ENCODE data around the gene LOXL1. TPM values are rescaled to one million over a fixed set of nuclear protein-coding genes. Genes with fewer than 3 reads are reported as not detected.

Gene LOXL1
- total RNA-seq, 6 experiments from 2014 or later: 235 to 309 (median 288) TPM

DNA sequence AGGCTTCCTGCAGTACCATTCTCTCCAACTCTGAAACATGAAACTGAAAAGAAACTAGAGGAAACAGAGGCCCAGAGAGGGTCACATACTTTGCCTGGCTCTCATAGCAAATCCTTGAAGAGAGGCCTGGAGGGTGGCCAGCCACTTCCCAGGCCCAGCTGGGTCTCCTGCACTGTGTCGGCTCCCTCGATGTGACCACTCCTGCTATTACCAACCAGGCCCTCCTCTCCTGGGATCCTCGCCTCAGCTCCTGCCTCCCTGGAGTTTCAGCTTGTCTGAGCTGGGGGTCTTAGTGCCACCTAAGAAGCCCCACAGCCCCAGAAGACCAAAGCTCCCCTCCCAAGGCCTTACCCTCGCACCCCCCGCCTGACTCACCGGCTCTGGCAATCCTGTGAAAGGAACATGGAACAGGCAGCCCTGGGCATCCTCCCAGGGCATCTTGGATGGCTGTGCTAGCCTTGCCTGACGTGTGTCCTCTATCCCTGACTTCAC is 4.6 kb downstream of the LOXL1 start:
- peak; percentile 87 for DNase-seq
- peaks cover 3% of the 10 kb centered on the region for H3K27me3 Mint-ChIP-seq (ENCODE audit: insufficient read depth)
- peaks cover 83% of the 10 kb centered on the region for H3K4me1 Mint-ChIP-seq (ENCODE audit: low read depth)
- H3K27ac Mint-ChIP-seq: peak overlapping the region; percentile 99
- H3K9me3 Mint-ChIP-seq: no peaks in the 10 kb centered on the region
- TF ChIP-seq, protein P1, sequence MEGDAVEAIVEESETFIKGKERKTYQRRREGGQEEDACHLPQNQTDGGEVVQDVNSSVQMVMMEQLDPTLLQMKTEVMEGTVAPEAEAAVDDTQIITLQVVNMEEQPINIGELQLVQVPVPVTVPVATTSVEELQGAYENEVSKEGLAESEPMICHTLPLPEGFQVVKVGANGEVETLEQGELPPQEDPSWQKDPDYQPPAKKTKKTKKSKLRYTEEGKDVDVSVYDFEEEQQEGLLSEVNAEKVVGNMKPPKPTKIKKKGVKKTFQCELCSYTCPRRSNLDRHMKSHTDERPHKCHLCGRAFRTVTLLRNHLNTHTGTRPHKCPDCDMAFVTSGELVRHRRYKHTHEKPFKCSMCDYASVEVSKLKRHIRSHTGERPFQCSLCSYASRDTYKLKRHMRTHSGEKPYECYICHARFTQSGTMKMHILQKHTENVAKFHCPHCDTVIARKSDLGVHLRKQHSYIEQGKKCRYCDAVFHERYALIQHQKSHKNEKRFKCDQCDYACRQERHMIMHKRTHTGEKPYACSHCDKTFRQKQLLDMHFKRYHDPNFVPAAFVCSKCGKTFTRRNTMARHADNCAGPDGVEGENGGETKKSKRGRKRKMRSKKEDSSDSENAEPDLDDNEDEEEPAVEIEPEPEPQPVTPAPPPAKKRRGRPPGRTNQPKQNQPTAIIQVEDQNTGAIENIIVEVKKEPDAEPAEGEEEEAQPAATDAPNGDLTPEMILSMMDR (IDR thresholded peaks at IDR 0.05): no peak
- H3K4me3 Mint-ChIP-seq: peak overlapping the region; percentile 91
- peaks cover 26% of the 10 kb centered on the region for H3K36me3 Mint-ChIP-seq (ENCODE audit: low read depth)

DNA sequence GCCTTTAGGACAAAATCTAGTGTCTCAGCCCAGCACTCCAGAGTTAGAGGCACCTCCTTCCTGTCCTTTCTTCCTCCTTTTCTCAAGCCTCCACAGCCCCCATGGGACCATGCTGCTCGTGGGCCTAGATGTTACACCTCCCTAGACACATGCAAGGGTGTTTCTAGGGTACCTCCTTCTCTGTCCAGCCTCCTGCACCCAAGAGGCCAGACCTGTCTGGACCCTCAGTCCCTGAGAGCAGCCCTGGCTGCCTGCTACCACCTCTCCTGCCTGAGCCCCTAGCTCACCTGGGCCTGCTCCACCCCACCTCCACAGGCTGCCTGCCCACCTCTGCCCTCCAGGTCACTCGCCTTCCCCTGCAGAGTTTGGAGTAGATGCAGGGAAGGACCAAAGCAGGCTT is 5.2 kb downstream of the LOXL1 start:
- no peaks in the 10 kb centered on the region for H3K9me3 Mint-ChIP-seq
- no peak for DNase-seq
- H3K4me3 Mint-ChIP-seq: peak overlapping the region; percentile 91
- peaks cover 2% of the 10 kb centered on the region for H3K27me3 Mint-ChIP-seq (ENCODE audit: insufficient read depth)
- H3K4me1 Mint-ChIP-seq (ENCODE audit: low read depth): peaks cover 86% of the 10 kb centered on the region
- TF ChIP-seq, protein P1 (IDR thresholded peaks at IDR 0.05): no peak
- peaks cover 28% of the 10 kb centered on the region for H3K36me3 Mint-ChIP-seq (ENCODE audit: low read depth)
- H3K27ac Mint-ChIP-seq: peak overlapping the region; percentile 99

DNA sequence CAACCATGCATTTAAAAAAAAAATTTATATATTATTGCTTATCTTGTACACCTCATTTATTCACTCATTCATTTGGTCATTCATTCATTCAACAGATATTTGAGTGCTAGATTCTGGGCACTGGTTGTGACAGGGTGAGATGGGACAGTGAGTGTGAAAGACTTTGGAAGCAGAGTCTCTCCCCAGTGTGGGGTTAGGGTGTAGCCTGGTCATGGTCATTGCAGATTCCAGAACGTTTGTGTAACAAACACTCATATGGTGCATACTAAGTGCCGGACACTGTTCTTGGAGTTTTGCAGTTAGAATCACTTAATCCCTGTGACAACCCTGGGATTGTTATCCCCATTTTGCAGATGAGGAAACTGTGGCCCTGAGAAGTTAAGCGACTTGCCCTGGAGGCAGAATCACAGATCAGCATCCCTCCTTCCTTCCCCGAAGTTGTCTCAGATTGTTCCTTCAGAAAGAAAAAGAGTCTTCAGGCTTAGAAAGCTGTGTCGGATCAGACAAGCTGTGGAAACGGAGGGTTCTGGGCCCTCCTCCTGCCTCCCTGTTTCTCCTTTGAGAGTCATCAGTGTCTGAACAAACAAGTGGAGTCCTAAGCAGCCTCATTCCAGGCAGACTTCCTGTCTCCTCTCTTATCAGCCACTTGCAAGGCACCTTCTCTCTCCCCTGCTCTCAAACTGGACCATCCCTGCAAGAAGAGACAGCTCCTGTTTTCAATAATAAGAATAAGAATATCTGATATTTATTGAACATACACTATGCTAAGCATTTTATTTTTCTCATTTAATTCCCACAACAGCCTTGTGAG is 6.3 kb downstream of the LOXL1 start:
- Mint-ChIP-seq H3K4me1 (ENCODE audit: low read depth) (peaks cover 90% of the 10 kb centered on the region), H3K4me3 (peak overlapping the region; percentile 91), H3K36me3 (ENCODE audit: low read depth) (peaks cover 33% of the 10 kb centered on the region), H3K9me3 (no peaks in the 10 kb centered on the region), H3K27ac (peak overlapping the region; percentile 99), H3K27me3 (ENCODE audit: insufficient read depth) (peaks cover 2% of the 10 kb centered on the region)
- TF ChIP-seq, protein P1 (IDR thresholded peaks at IDR 0.05): no peak
- no peak for DNase-seq

DNA sequence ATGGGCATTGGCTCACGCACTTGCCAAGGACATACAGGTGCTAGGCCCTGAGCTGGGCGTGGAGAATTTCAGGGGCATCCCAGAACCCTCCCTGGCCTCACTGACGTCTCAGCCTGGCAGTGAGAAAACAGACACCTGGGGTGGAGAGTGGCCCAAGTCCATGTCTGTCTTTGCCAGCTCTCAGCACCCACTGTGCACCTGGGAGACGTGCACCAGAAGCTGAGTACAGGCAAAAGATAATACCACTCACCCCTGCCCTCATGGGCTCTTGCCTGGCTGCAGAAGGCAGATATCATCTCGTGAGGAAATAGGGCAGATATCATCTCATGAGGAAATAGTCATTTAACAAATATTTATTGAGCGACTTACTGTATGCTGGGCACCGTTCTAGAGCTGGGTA is 8.0 kb downstream of the LOXL1 start:
- Mint-ChIP-seq H3K4me1 (ENCODE audit: low read depth) (peaks cover 85% of the 10 kb centered on the region), H3K36me3 (ENCODE audit: low read depth) (peaks cover 26% of the 10 kb centered on the region), H3K9me3 (no peaks in the 10 kb centered on the region), H3K4me3 (peak overlapping the region; percentile 50), H3K27ac (peak overlapping the region; percentile 63), H3K27me3 (ENCODE audit: insufficient read depth) (no peaks in the 10 kb centered on the region; the same call in 1 of the 2 replicates)
- no peak for DNase-seq
- TF ChIP-seq, protein P1 (IDR thresholded peaks at IDR 0.05): no peak

DNA sequence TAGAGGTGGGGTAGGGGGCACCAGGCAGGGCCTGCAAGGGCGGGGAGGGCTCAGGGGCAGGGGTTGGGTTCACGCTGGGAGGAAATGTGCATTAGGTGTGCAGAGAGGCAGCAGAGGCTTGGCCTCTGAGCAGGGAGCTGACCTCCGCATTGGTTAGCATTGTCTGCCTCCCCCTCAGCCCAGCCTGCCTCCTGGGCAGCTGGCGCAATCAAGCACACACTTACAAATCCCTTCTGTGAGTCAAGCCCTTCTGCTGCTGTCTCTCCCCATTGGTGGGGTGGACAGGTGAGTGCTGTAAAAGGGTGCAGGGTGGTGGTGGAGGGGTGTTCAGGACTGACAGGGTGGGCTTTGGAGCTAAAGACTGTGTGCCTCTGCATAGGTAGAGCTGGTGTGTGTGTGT is 9.3 kb downstream of the LOXL1 start:
- TF ChIP-seq, protein P1 (IDR thresholded peaks at IDR 0.05): no peak
- Mint-ChIP-seq H3K4me1 (ENCODE audit: low read depth) (peaks cover 85% of the 10 kb centered on the region), H3K4me3 (no peak overlapping the region), H3K36me3 (ENCODE audit: low read depth) (peaks cover 25% of the 10 kb centered on the region), H3K27ac (peak overlapping the region; percentile 63), H3K9me3 (no peaks in the 10 kb centered on the region), H3K27me3 (ENCODE audit: insufficient read depth) (no peaks in the 10 kb centered on the region; the same call in 1 of the 2 replicates)
- no peak for DNase-seq

All from HFFc6 (cell line).